Endothelial cell of umbilical vein (primary cell): ENCODE results near the gene DPP10. TPM values are rescaled to one million over a fixed set of nuclear protein-coding genes. Genes with fewer than 3 reads are reported as not detected.

Experiments used
- BruUV-seq: library from RNA; stranded (reverse); fragments of 400-500 nt; replicated peaks from 2 replicates; lab custom pipeline; 2021; lab: Mats Ljungman, UMichigan
- CTCF ChIA-PET: fragments of 300-600, 350-600 bp; sonication (Branson Sonifier 250); formaldehyde crosslinking; loops from one replicate; lab custom pipeline; 2021; ENCODE audit warnings: antibody characterized with exemption, inconsistent platforms; lab: Charles Lee
- POLR2A ChIA-PET: fragments of 300-600, 350-600 bp; sonication (Branson Sonifier 250); formaldehyde crosslinking; loops from one replicate; lab custom pipeline; 2021; ENCODE audit warnings: antibody characterized with exemption, inconsistent platforms; lab: Charles Lee
- DNase-seq: peaks from one replicate; pipeline ENCODE4 v3.0.0-alpha.2; 2011; ENCODE audit warnings: low read depth, low spot score
- FAIRE-seq: peaks from 2 replicates; lab custom pipeline; 2011; peaks lifted over from hg19 to GRCh38; lab: Jason Lieb, UNC
- H2AFZ ChIP-seq: 2 replicates; pipeline ENCODE4 v1.6.0; 2012; ENCODE audit warnings: low read depth, low read length, control low read depth, inconsistent platforms
- H3K27ac ChIP-seq: 2 replicates; pipeline ENCODE4 v1.5.1; 2011; ENCODE audit warnings: low read depth, mild to moderate bottlenecking, control low read depth, low read length, moderate library complexity; ENCODE audit not compliant: insufficient read depth
- H3K27me3 ChIP-seq, 2 experiments: 2 replicates each; pipeline versions ENCODE4 v1.6.0 to v1.6.1; 2011; ENCODE audit warnings: low read length in 2 of 2, mixed read lengths in 1 of 2; ENCODE audit not compliant: control insufficient read depth in 2 of 2, insufficient read depth in 2 of 2
- H3K36me3 ChIP-seq, 2 experiments: 2 replicates in 1 of 2; 3 replicates in 1 of 2; pipeline ENCODE4 v1.5.1; 2011; ENCODE audit warnings: low read length in 2 of 2, mild to moderate bottlenecking in 1 of 2, moderate library complexity in 1 of 2; ENCODE audit not compliant: control insufficient read depth in 2 of 2, insufficient read depth in 2 of 2; ENCODE audit errors: extremely low read depth in 1 of 2
- H3K4me1 ChIP-seq: 3 replicates; pipeline ENCODE4 v1.5.1; 2011; ENCODE audit warnings: mild to moderate bottlenecking, low read length; ENCODE audit not compliant: control insufficient read depth, insufficient read depth; ENCODE audit errors: extremely low read depth
- H3K4me2 ChIP-seq: 2 replicates; pipeline ENCODE4 v1.6.1; 2011; ENCODE audit warnings: low read length, control low read depth, mixed read lengths; ENCODE audit not compliant: insufficient read depth
- H3K4me3 ChIP-seq, 3 experiments: fragments of 200-600 bp in 1 of 3; sonication (generic), shearing (Covaris generic) in 1 of 3; replicated peaks in 1 of 3; 2 replicates each; pipeline ENCODE4 v1.5.1; 2011 to 2016; ENCODE audit warnings: control low read depth in 3 of 3, low read length in 3 of 3, mild to moderate bottlenecking in 2 of 3, inconsistent platforms in 1 of 3, low read depth in 1 of 3, moderate library complexity in 1 of 3; ENCODE audit not compliant: insufficient read depth in 1 of 3
- H3K79me2 ChIP-seq: 2 replicates; pipeline ENCODE4 v1.6.0; 2012; ENCODE audit warnings: low read length, inconsistent platforms; ENCODE audit not compliant: control insufficient read depth, insufficient read depth
- H3K9ac ChIP-seq: replicated peaks from 2 replicates; pipeline ENCODE3; 2011; ENCODE audit warnings: low read length, control low read depth; ENCODE audit not compliant: insufficient read depth; ENCODE audit errors: extremely low read depth
- H3K9me1 ChIP-seq: replicated peaks from 3 replicates; pipeline ENCODE4 v1.6.0; 2011; ENCODE audit warnings: mild to moderate bottlenecking, low read length; ENCODE audit not compliant: control insufficient read depth, insufficient read depth; ENCODE audit errors: extremely low read depth
- H3K9me3 ChIP-seq: replicated peaks from 2 replicates; pipeline ENCODE4 v1.5.1; 2012; ENCODE audit warnings: low read length, inconsistent platforms; ENCODE audit not compliant: control insufficient read depth, insufficient read depth
- H4K20me1 ChIP-seq: replicated peaks from 2 replicates; pipeline ENCODE3; 2011; ENCODE audit warnings: mild to moderate bottlenecking, low read length; ENCODE audit not compliant: control insufficient read depth, insufficient read depth; ENCODE audit errors: extremely low read depth
- CTCF ChIP-seq, 2 donors: IDR thresholded peaks; 1 replicate in 1 of 2; 2 replicates in 1 of 2; pipeline ENCODE4 v1.5.1; 2011; ENCODE audit warnings: low read length in 2 of 2, mild to moderate bottlenecking in 2 of 2, moderate library complexity in 2 of 2, control low read depth in 1 of 2, inconsistent platforms in 1 of 2, low read depth in 1 of 2; ENCODE audit not compliant: insufficient read depth in 1 of 2; ENCODE audit errors: extremely low read depth in 1 of 2
- EZH2 ChIP-seq: IDR thresholded peaks from 2 replicates; pipeline ENCODE4 v1.6.1; 2012; ENCODE audit warnings: borderline replicate concordance, low read depth, mild to moderate bottlenecking, moderate library complexity, low read length, inconsistent platforms; ENCODE audit not compliant: severe bottlenecking
- FOS ChIP-seq: IDR thresholded peaks from 2 replicates; pipeline ENCODE4 v1.6.1; 2011; ENCODE audit warnings: mild to moderate bottlenecking, low read length, moderate library complexity, borderline replicate concordance; ENCODE audit not compliant: insufficient read depth
- GATA2 ChIP-seq: IDR thresholded peaks from 2 replicates; pipeline ENCODE4 v1.7.0; 2011; ENCODE audit warnings: low read depth, mild to moderate bottlenecking, moderate library complexity, mixed read lengths, low read length; ENCODE audit not compliant: insufficient read length, insufficient read depth
- JUN ChIP-seq: IDR thresholded peaks from 2 replicates; pipeline ENCODE4 v1.6.1; 2011; ENCODE audit warnings: borderline replicate concordance, low read depth; ENCODE audit not compliant: insufficient read length, insufficient read depth
- MAX ChIP-seq: IDR thresholded peaks from 2 replicates; pipeline ENCODE4 v1.6.1; 2011; ENCODE audit not compliant: insufficient read depth, insufficient read length
- MYC ChIP-seq: IDR thresholded peaks from one replicate; pipeline ENCODE4 v1.6.1; 2011; ENCODE audit warnings: mild to moderate bottlenecking, low read depth, low read length
- POLR2A ChIP-seq: IDR thresholded peaks from 2 replicates; pipeline ENCODE4 v1.6.1; 2012; ENCODE audit warnings: low read depth, mild to moderate bottlenecking, control low read depth, low read length
- POLR2AphosphoS5 ChIP-seq: IDR thresholded peaks from 2 replicates; pipeline ENCODE4 v1.6.1; 2012; ENCODE audit warnings: low read depth, mild to moderate bottlenecking, control low read depth, low read length, moderate library complexity; ENCODE audit not compliant: insufficient read depth
- dilution Hi-C: fragments of 300-500 bp; cut with MboI; formaldehyde crosslinking; loops from one replicate; pipeline ENCODE4 v1.15.0; 2019; ENCODE audit warnings: low sequenced_read_pairs; ENCODE audit not compliant: extremely low pct_ligation_motif_present
- intact Hi-C: fragments of 100-400 bp; cut with micrococcal nuclease; formaldehyde crosslinking; loops from one replicate; pipeline ENCODE4 v1.10.0; 2022
- polyA plus RNA-seq, 4 experiments: library from polyadenylated mRNA; depleted of rRNA in 3 of 4; stranded (reverse) in 3 of 4; unstranded in 1 of 4; fragments of >200 nt; gene quantifications; 2 replicates each; pipeline versions ENCODE4 v1.2.1 to v1.2.3, GENCODE V29; 2011 to 2012; ENCODE audit warnings: missing spikeins in 1 of 4
- total RNA-seq: library from RNA; stranded (reverse); gene quantifications from 2 replicates; pipeline ENCODE4 v1.2.3, GENCODE V29; 2021

Gene DPP10
- total and polyA plus RNA-seq, 2 donors (not counting 3 experiments of a cell fraction or from before 2014, with no cell fraction given): not detected

GRCh38 chr2:115738111-115738510 is 1295.7 kb downstream of the DPP10 start:
- no peaks in the 10 kb centered on the region for H3K79me2 ChIP-seq
- H3K27me3 ChIP-seq: no peaks in the 10 kb centered on the region
- H3K36me3 ChIP-seq: no peaks in the 10 kb centered on the region
- dilution Hi-C loops: no loop called here
- H3K4me3 ChIP-seq: no peak overlapping the region
- H3K9me3 ChIP-seq: no peaks in the 10 kb centered on the region
- no peak overlapping the region for H3K9ac ChIP-seq
- no peak for TF ChIP-seq POLR2AphosphoS5
- no peak for TF ChIP-seq FOS
- TF ChIP-seq POLR2A: no peak
- TF ChIP-seq GATA2: no peak
- no peak for TF ChIP-seq EZH2
- TF ChIP-seq MAX: no peak
- TF ChIP-seq JUN: no peak
- no peak for TF ChIP-seq MYC
- TF ChIP-seq CTCF (IDR thresholded peaks at IDR 0.05; ENCODE audit: extremely low read depth in 1 of 2, insufficient read depth in 1 of 2, low read depth in 1 of 2, low read length in 2 of 2): no peak
- no peak overlapping the region for H3K27ac ChIP-seq
- no TSS peak for BruUV-seq
- no peak for DNase-seq
- no peaks in the 10 kb centered on the region for H3K4me1 ChIP-seq
- no peak overlapping the region for H3K4me2 ChIP-seq
- no peaks in the 10 kb centered on the region for H3K9me1 ChIP-seq
- H2AFZ ChIP-seq: no peak overlapping the region
- H4K20me1 ChIP-seq: no peaks in the 10 kb centered on the region
- FAIRE-seq: no peak
- POLR2A ChIA-PET: no interaction called here
- CTCF ChIA-PET: no interaction called here
- intact Hi-C loops: no loop called here
